ENCODE data around the gene PLXNB1.

The PLXNB1 gene

DNA sequence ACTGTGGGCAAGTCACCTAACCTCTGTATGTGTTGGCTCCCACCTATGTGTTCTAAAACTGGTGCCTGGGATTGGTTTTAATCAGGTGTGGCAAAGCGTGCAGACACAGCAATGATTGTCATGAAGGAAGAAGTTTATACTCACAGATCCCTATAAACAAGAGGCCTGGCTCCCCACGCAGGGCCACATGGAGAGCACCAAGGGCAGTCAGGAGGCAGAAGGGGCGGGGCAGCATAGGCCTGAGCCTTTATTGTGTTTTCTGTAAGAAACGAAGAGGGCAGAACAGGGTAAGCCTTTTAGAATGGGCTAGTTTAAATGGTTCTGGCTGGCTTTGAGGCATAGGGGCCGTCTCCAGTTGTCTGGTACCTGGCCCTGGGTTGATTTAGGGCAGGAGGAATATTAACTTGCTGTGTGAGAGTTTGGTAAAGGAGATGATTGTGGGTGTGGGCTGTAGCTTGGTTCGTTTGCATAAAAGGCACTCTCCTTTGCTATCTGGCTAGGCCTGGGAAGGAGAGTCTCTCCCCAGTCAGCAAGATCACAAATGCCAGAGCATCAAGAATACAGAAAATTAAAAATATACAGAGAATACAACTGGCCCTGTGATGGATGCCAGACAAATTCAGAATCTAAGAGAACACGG is 60.1 kb downstream of the PLXNB1 start:
- no peaks in the 10 kb centered on the region for H3K27me3 ChIP-seq (ENCODE audit: insufficient read depth, poor library complexity, severe bottlenecking)
- TF ChIP-seq POLR2AphosphoS5 (IDR thresholded peaks at IDR 0.05; ENCODE audit: low read depth), result no peak
- no peak for TF ChIP-seq GABPA (IDR thresholded peaks at IDR 0.05; ENCODE audit: low read depth)
- TF ChIP-seq, protein P1, sequence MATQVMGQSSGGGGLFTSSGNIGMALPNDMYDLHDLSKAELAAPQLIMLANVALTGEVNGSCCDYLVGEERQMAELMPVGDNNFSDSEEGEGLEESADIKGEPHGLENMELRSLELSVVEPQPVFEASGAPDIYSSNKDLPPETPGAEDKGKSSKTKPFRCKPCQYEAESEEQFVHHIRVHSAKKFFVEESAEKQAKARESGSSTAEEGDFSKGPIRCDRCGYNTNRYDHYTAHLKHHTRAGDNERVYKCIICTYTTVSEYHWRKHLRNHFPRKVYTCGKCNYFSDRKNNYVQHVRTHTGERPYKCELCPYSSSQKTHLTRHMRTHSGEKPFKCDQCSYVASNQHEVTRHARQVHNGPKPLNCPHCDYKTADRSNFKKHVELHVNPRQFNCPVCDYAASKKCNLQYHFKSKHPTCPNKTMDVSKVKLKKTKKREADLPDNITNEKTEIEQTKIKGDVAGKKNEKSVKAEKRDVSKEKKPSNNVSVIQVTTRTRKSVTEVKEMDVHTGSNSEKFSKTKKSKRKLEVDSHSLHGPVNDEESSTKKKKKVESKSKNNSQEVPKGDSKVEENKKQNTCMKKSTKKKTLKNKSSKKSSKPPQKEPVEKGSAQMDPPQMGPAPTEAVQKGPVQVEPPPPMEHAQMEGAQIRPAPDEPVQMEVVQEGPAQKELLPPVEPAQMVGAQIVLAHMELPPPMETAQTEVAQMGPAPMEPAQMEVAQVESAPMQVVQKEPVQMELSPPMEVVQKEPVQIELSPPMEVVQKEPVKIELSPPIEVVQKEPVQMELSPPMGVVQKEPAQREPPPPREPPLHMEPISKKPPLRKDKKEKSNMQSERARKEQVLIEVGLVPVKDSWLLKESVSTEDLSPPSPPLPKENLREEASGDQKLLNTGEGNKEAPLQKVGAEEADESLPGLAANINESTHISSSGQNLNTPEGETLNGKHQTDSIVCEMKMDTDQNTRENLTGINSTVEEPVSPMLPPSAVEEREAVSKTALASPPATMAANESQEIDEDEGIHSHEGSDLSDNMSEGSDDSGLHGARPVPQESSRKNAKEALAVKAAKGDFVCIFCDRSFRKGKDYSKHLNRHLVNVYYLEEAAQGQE (IDR thresholded peaks at IDR 0.05; ENCODE audit: insufficient replicate concordance, low read depth), result no peak
- no peak for TF ChIP-seq SPI1 (IDR thresholded peaks at IDR 0.05; ENCODE audit: borderline replicate concordance, low read depth)
- TF ChIP-seq, protein P2, sequence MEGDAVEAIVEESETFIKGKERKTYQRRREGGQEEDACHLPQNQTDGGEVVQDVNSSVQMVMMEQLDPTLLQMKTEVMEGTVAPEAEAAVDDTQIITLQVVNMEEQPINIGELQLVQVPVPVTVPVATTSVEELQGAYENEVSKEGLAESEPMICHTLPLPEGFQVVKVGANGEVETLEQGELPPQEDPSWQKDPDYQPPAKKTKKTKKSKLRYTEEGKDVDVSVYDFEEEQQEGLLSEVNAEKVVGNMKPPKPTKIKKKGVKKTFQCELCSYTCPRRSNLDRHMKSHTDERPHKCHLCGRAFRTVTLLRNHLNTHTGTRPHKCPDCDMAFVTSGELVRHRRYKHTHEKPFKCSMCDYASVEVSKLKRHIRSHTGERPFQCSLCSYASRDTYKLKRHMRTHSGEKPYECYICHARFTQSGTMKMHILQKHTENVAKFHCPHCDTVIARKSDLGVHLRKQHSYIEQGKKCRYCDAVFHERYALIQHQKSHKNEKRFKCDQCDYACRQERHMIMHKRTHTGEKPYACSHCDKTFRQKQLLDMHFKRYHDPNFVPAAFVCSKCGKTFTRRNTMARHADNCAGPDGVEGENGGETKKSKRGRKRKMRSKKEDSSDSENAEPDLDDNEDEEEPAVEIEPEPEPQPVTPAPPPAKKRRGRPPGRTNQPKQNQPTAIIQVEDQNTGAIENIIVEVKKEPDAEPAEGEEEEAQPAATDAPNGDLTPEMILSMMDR (IDR thresholded peaks at IDR 0.05; ENCODE audit: insufficient read depth, low read length), result no peak
- no peak for DNase-seq (ENCODE audit: low read depth in 1 of 2, low spot score in 1 of 2)
- H3K4me3 ChIP-seq (replicated peaks; ENCODE audit: insufficient read depth, low read length), result no peak overlapping the region
- no peak overlapping the region for H3K27ac ChIP-seq (replicated peaks)

DNA sequence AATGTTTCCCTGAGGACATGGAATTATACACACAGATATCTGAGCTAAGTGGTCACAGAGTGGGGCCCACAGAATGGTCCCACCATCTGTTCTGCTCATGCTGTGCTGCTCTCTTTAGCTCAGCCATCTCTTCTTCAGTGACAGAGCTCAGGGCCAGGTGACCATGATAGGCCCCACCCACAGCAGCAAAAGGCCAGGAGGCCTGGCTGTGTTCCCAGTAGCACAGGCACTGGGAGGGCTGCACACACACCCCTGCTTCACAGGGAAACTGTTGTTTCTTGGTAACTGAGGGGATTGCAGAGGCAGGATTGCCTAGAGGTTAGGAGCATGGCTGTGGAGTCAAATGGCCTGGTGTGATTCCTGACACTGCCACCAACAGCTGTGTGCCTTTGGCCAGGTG is 62.7 kb downstream of the PLXNB1 start:
- Histone ChIP-seq H3K4me3 (replicated peaks; ENCODE audit: insufficient read depth, low read length) (no peak overlapping the region), H3K27ac (replicated peaks) (no peak overlapping the region), H3K27me3 (ENCODE audit: insufficient read depth, poor library complexity, severe bottlenecking) (no peaks in the 10 kb centered on the region)
- TF ChIP-seq POLR2AphosphoS5 (IDR thresholded peaks at IDR 0.05; ENCODE audit: low read depth) (no peak), SPI1 (IDR thresholded peaks at IDR 0.05; ENCODE audit: borderline replicate concordance, low read depth) (no peak), GABPA (IDR thresholded peaks at IDR 0.05; ENCODE audit: low read depth) (no peak)
- TF ChIP-seq, protein P2 (IDR thresholded peaks at IDR 0.05; ENCODE audit: insufficient read depth, low read length), result no peak
- TF ChIP-seq, protein P1 (IDR thresholded peaks at IDR 0.05; ENCODE audit: insufficient replicate concordance, low read depth), result no peak
- DNase-seq (ENCODE audit: low read depth in 1 of 2, low spot score in 1 of 2), result no peak

DNA sequence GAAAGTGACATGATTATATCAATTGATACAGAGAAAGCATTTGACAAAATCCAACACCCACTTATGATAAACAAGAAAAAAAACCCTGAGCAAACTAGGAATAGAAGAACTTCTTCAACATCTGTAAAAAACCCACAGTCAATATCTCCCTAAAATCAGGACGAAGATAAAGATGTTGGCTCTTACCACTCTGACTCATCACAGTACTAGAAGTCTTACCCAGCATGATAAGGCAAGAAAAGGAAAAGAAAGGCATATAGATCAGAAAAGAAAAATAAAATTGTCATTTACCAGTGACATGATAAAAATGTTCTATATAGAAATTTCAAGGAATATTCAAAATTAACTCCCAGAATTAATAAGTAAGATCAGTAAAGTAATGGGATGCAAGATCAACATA is 65.0 kb downstream of the PLXNB1 start:
- H3K4me3 ChIP-seq (replicated peaks; ENCODE audit: insufficient read depth, low read length), result no peak overlapping the region
- H3K27ac ChIP-seq (replicated peaks), result no peak overlapping the region
- no peak for DNase-seq (ENCODE audit: low read depth in 1 of 2, low spot score in 1 of 2)
- TF ChIP-seq, protein P1 (IDR thresholded peaks at IDR 0.05; ENCODE audit: insufficient replicate concordance, low read depth), result no peak
- TF ChIP-seq, protein P2 (IDR thresholded peaks at IDR 0.05; ENCODE audit: insufficient read depth, low read length), result no peak
- TF ChIP-seq POLR2AphosphoS5 (IDR thresholded peaks at IDR 0.05; ENCODE audit: low read depth) (no peak), GABPA (IDR thresholded peaks at IDR 0.05; ENCODE audit: low read depth) (no peak), SPI1 (IDR thresholded peaks at IDR 0.05; ENCODE audit: borderline replicate concordance, low read depth) (no peak)
- H3K27me3 ChIP-seq (ENCODE audit: insufficient read depth, poor library complexity, severe bottlenecking), result no peaks in the 10 kb centered on the region

All from HL-60 (cell line).